Measurements from ENCODE around the gene JMJD1C.

GRCh38 chr10:63375458-63375857, 90.3 kb downstream of the JMJD1C start:
- TF ChIP-seq CTCF (IDR thresholded peaks at IDR 0.05; ENCODE audit: low read depth, low read length, poor library complexity, severe bottlenecking): no peak
- TF ChIP-seq EZH2phosphoT487 (IDR thresholded peaks at IDR 0.05; ENCODE audit: borderline replicate concordance, low read length): no peak
